GM12864 (cell line): Measurements from ENCODE around the gene MFN2.

Experiments
- DNase-seq: peaks from one replicate; pipeline ENCODE4 v3.0.0-alpha.2; 2011; ENCODE audit warnings: low read depth
- H3K4me3 ChIP-seq: 2 replicates; pipeline ENCODE4 v1.5.1; 2011; ENCODE audit warnings: mild to moderate bottlenecking, low read depth, low read length, control low read depth
- CTCF ChIP-seq: IDR thresholded peaks from 2 replicates; pipeline ENCODE4 v1.5.1; 2011; ENCODE audit warnings: low read depth, mild to moderate bottlenecking, moderate library complexity, low read length, control low read depth, inconsistent platforms; ENCODE audit errors: missing control alignments

Gene MFN2

DNA sequence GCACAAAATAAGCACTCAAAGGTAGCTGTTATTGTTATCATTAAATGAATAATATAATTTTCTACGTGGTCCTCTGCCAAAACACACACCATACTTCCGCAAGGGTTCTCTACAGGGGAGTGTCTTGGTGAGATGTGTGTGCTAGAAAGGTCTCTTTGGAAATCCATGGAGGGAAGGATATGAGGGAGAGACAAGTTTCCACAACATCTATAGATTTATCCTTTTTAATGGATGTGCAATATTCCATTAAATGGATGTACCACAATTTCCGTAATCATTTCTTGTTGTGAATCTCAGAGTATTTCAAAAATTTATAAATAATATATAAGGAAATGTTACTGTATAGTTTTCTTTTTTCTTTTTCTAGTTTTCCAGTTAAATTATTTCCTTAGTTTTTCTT lies 80.3 kb downstream of the MFN2 start:
- no peak for TF ChIP-seq CTCF
- no peak overlapping the region for H3K4me3 ChIP-seq
- no peak for DNase-seq
